ENCODE results near the gene DOCK7. TPM values are rescaled to one million over a fixed set of nuclear protein-coding genes. Genes with fewer than 3 reads are reported as not detected.
"Not testable (repeated sequence)": the region's sequence is repeated elsewhere in the genome, so short reads cannot be mapped to it uniquely, and the experiment has no call there.

DOCK7 gene
- polyA plus RNA-seq, 2 donors = 4.2 to 4.3 TPM

GRCh38 chr1:62595647-62596046, 92.5 kb downstream of the DOCK7 start:
- no peaks in the 10 kb centered on the region for H3K27me3 ChIP-seq (ENCODE audit: control insufficient read depth in 1 of 2, insufficient read depth in 2 of 2, low read length in 2 of 2)
- H3K9me3 ChIP-seq (ENCODE audit: control insufficient read depth in 2 of 2, insufficient read depth in 1 of 2, low read depth in 1 of 2, low read length in 1 of 2) = no peaks in the 10 kb centered on the region
- H3K4me1 ChIP-seq (ENCODE audit: control insufficient read depth in 2 of 2, insufficient read depth in 2 of 2, low read length in 1 of 2) = no peaks in the 10 kb centered on the region
- H3K27ac ChIP-seq (ENCODE audit: low read depth in 2 of 2, low read length in 1 of 2) = no peak overlapping the region
- 90 to 93% methylated on average over 3 of the region's 3 CpGs for WGBS, 2 donors
- no peak overlapping the region for H3K4me3 ChIP-seq (ENCODE audit: low read depth in 1 of 2, low read length in 2 of 2)
- no peaks in the 10 kb centered on the region for H3K36me3 ChIP-seq (ENCODE audit: control insufficient read depth in 2 of 2, insufficient read depth in 2 of 2, low read length in 1 of 2)

- 46 to 52% methylated on average over 2 of the region's 2 CpGs for WGBS, 2 donors
- Histone ChIP-seq H3K4me1 (ENCODE audit: control insufficient read depth in 2 of 2, insufficient read depth in 2 of 2, low read length in 1 of 2) (no peaks in the 10 kb centered on the region), H3K27ac (ENCODE audit: low read depth in 2 of 2, low read length in 1 of 2) (no peak overlapping the region), H3K4me3 (ENCODE audit: low read depth in 1 of 2, low read length in 2 of 2) (no peak overlapping the region), H3K27me3 (ENCODE audit: control insufficient read depth in 1 of 2, insufficient read depth in 2 of 2, low read length in 2 of 2) (no peaks in the 10 kb centered on the region), H3K9me3 (ENCODE audit: control insufficient read depth in 2 of 2, insufficient read depth in 1 of 2, low read depth in 1 of 2, low read length in 1 of 2) (no peaks in the 10 kb centered on the region), H3K36me3 (ENCODE audit: control insufficient read depth in 2 of 2, insufficient read depth in 2 of 2, low read length in 1 of 2) (no peaks in the 10 kb centered on the region)
Observed at GRCh38 chr1:62593825-62594394, 94.3 kb downstream of the DOCK7 start.

GRCh38 chr1:62590970-62591368, 97.2 kb downstream of the DOCK7 start:
- WGBS, 2 donors = 97 to 100% methylated on average over 1 of the region's 1 CpG
- no peaks in the 10 kb centered on the region for H3K9me3 ChIP-seq (ENCODE audit: control insufficient read depth in 2 of 2, insufficient read depth in 1 of 2, low read depth in 1 of 2, low read length in 1 of 2)
- no peak overlapping the region for H3K27ac ChIP-seq (ENCODE audit: low read depth in 2 of 2, low read length in 1 of 2)
- H3K36me3 ChIP-seq (ENCODE audit: control insufficient read depth in 2 of 2, insufficient read depth in 2 of 2, low read length in 1 of 2) = no peaks in the 10 kb centered on the region
- no peak overlapping the region for H3K4me3 ChIP-seq (ENCODE audit: low read depth in 1 of 2, low read length in 2 of 2)
- no peaks in the 10 kb centered on the region for H3K4me1 ChIP-seq (ENCODE audit: control insufficient read depth in 2 of 2, insufficient read depth in 2 of 2, low read length in 1 of 2)
- no peaks in the 10 kb centered on the region for H3K27me3 ChIP-seq (ENCODE audit: control insufficient read depth in 1 of 2, insufficient read depth in 2 of 2, low read length in 2 of 2)

- H3K27me3 ChIP-seq (ENCODE audit: control insufficient read depth in 1 of 2, insufficient read depth in 2 of 2, low read length in 2 of 2) = no peaks in the 10 kb centered on the region
- H3K4me3 ChIP-seq (ENCODE audit: low read depth in 1 of 2, low read length in 2 of 2) = no peak overlapping the region
- H3K9me3 ChIP-seq (ENCODE audit: control insufficient read depth in 2 of 2, insufficient read depth in 1 of 2, low read depth in 1 of 2, low read length in 1 of 2) = no peaks in the 10 kb centered on the region
- H3K27ac ChIP-seq (ENCODE audit: low read depth in 2 of 2, low read length in 1 of 2) = no peak overlapping the region
- no peaks in the 10 kb centered on the region for H3K4me1 ChIP-seq (ENCODE audit: control insufficient read depth in 2 of 2, insufficient read depth in 2 of 2, low read length in 1 of 2)
- WGBS, 2 donors = 80 to 84% methylated on average over 4 of the region's 4 CpGs
- no peaks in the 10 kb centered on the region for H3K36me3 ChIP-seq (ENCODE audit: control insufficient read depth in 2 of 2, insufficient read depth in 2 of 2, low read length in 1 of 2)
Observed at GRCh38 chr1:62590255-62590969, 97.8 kb downstream of the DOCK7 start.

GRCh38 chr1:62589321-62589720, 98.9 kb downstream of the DOCK7 start:
- H3K4me3 ChIP-seq (ENCODE audit: low read depth in 1 of 2, low read length in 2 of 2) = no peak overlapping the region
- no peak overlapping the region for H3K27ac ChIP-seq (ENCODE audit: low read depth in 2 of 2, low read length in 1 of 2)
- no peaks in the 10 kb centered on the region for H3K36me3 ChIP-seq (ENCODE audit: control insufficient read depth in 2 of 2, insufficient read depth in 2 of 2, low read length in 1 of 2)
- H3K9me3 ChIP-seq (ENCODE audit: control insufficient read depth in 2 of 2, insufficient read depth in 1 of 2, low read depth in 1 of 2, low read length in 1 of 2) = no peaks in the 10 kb centered on the region
- WGBS, 2 donors = 84 to 91% methylated on average over 3 of the region's 3 CpGs
- no peaks in the 10 kb centered on the region for H3K4me1 ChIP-seq (ENCODE audit: control insufficient read depth in 2 of 2, insufficient read depth in 2 of 2, low read length in 1 of 2)
- no peaks in the 10 kb centered on the region for H3K27me3 ChIP-seq (ENCODE audit: control insufficient read depth in 1 of 2, insufficient read depth in 2 of 2, low read length in 2 of 2)

- no peaks in the 10 kb centered on the region for H3K4me1 ChIP-seq (ENCODE audit: control insufficient read depth in 2 of 2, insufficient read depth in 2 of 2, low read length in 1 of 2)
- H3K36me3 ChIP-seq (ENCODE audit: control insufficient read depth in 2 of 2, insufficient read depth in 2 of 2, low read length in 1 of 2) = no peaks in the 10 kb centered on the region
- no peak overlapping the region for H3K27ac ChIP-seq (ENCODE audit: low read depth in 2 of 2, low read length in 1 of 2)
- H3K27me3 ChIP-seq (ENCODE audit: control insufficient read depth in 1 of 2, insufficient read depth in 2 of 2, low read length in 2 of 2) = no peaks in the 10 kb centered on the region
- no peak overlapping the region for H3K4me3 ChIP-seq (ENCODE audit: low read depth in 1 of 2, low read length in 2 of 2)
- no peaks in the 10 kb centered on the region for H3K9me3 ChIP-seq (ENCODE audit: control insufficient read depth in 2 of 2, insufficient read depth in 1 of 2, low read depth in 1 of 2, low read length in 1 of 2)
Observed at GRCh38 chr1:62588000-62588399, 100.2 kb downstream of the DOCK7 start.

- no peaks in the 10 kb centered on the region for H3K9me3 ChIP-seq (ENCODE audit: control insufficient read depth in 2 of 2, insufficient read depth in 1 of 2, low read depth in 1 of 2, low read length in 1 of 2)
- no peaks in the 10 kb centered on the region for H3K27me3 ChIP-seq (ENCODE audit: control insufficient read depth in 1 of 2, insufficient read depth in 2 of 2, low read length in 2 of 2)
- H3K36me3 ChIP-seq (ENCODE audit: control insufficient read depth in 2 of 2, insufficient read depth in 2 of 2, low read length in 1 of 2) = no peaks in the 10 kb centered on the region
- WGBS, 2 donors = 36 to 55% methylated on average over 1 of the region's 1 CpG
- H3K4me1 ChIP-seq (ENCODE audit: control insufficient read depth in 2 of 2, insufficient read depth in 2 of 2, low read length in 1 of 2) = no peaks in the 10 kb centered on the region
- H3K4me3 ChIP-seq (ENCODE audit: low read depth in 1 of 2, low read length in 2 of 2) = no peak overlapping the region
- no peak overlapping the region for H3K27ac ChIP-seq (ENCODE audit: low read depth in 2 of 2, low read length in 1 of 2)
Observed at GRCh38 chr1:62585469-62586155, 102.6 kb downstream of the DOCK7 start.

- Histone ChIP-seq H3K36me3 (ENCODE audit: control insufficient read depth in 2 of 2, insufficient read depth in 2 of 2, low read length in 1 of 2) (no peaks in the 10 kb centered on the region), H3K4me1 (ENCODE audit: control insufficient read depth in 2 of 2, insufficient read depth in 2 of 2, low read length in 1 of 2) (no peaks in the 10 kb centered on the region), H3K4me3 (ENCODE audit: low read depth in 1 of 2, low read length in 2 of 2) (no peak overlapping the region), H3K27ac (ENCODE audit: low read depth in 2 of 2, low read length in 1 of 2) (no peak overlapping the region), H3K27me3 (ENCODE audit: control insufficient read depth in 1 of 2, insufficient read depth in 2 of 2, low read length in 2 of 2) (no peaks in the 10 kb centered on the region), H3K9me3 (ENCODE audit: control insufficient read depth in 2 of 2, insufficient read depth in 1 of 2, low read depth in 1 of 2, low read length in 1 of 2) (no peaks in the 10 kb centered on the region)
- 41 to 42% methylated on average over 2 of the region's 2 CpGs for WGBS, 2 donors
Observed at GRCh38 chr1:62573675-62574074, 114.5 kb downstream of the DOCK7 start.

GRCh38 chr1:62572476-62572875, 115.7 kb downstream of the DOCK7 start:
- no peaks in the 10 kb centered on the region for H3K36me3 ChIP-seq (ENCODE audit: control insufficient read depth in 2 of 2, insufficient read depth in 2 of 2, low read length in 1 of 2)
- H3K9me3 ChIP-seq (ENCODE audit: control insufficient read depth in 2 of 2, insufficient read depth in 1 of 2, low read depth in 1 of 2, low read length in 1 of 2) = no peaks in the 10 kb centered on the region
- H3K4me3 ChIP-seq (ENCODE audit: low read depth in 1 of 2, low read length in 2 of 2) = no peak overlapping the region
- no peak overlapping the region for H3K27ac ChIP-seq (ENCODE audit: low read depth in 2 of 2, low read length in 1 of 2)
- H3K4me1 ChIP-seq (ENCODE audit: control insufficient read depth in 2 of 2, insufficient read depth in 2 of 2, low read length in 1 of 2) = no peaks in the 10 kb centered on the region
- no peaks in the 10 kb centered on the region for H3K27me3 ChIP-seq (ENCODE audit: control insufficient read depth in 1 of 2, insufficient read depth in 2 of 2, low read length in 2 of 2)

GRCh38 chr1:62571517-62571916, 116.7 kb downstream of the DOCK7 start:
- WGBS, 2 donors = 96% methylated on average over 4 of the region's 4 CpGs
- H3K36me3 ChIP-seq (ENCODE audit: control insufficient read depth in 2 of 2, insufficient read depth in 2 of 2, low read length in 1 of 2); H3K4me1 ChIP-seq (ENCODE audit: control insufficient read depth in 2 of 2, insufficient read depth in 2 of 2, low read length in 1 of 2); H3K9me3 ChIP-seq (ENCODE audit: control insufficient read depth in 2 of 2, insufficient read depth in 1 of 2, low read depth in 1 of 2, low read length in 1 of 2); H3K27me3 ChIP-seq (ENCODE audit: control insufficient read depth in 1 of 2, insufficient read depth in 2 of 2, low read length in 2 of 2); H3K4me3 ChIP-seq (ENCODE audit: low read depth in 1 of 2, low read length in 2 of 2); H3K27ac ChIP-seq (ENCODE audit: low read depth in 2 of 2, low read length in 1 of 2): not testable (repeated sequence)
